Activated naive CD4-positive, alpha-beta T cell treated with anti-CD3 and anti-CD28 coated beads, Interleukin-2, amount 10 ng/mL, durations not matched to agents 7 days and 5 days (primary cell): Measurements from ENCODE around the gene TAMALIN.

ENCODE experiments used
- CTCF ChIA-PET: fragments of 350-600 bp; sonication (Branson Sonifier 250); formaldehyde crosslinking; loops from one replicate; lab custom pipeline; 2021; ENCODE audit warnings: antibody characterized with exemption; lab: Charles Lee
- DNase-seq: peaks from one replicate; pipeline ENCODE4 v3.0.0-alpha.2; 2020
- H3K27ac Mint-ChIP-seq: one replicate; pipeline ENCODE4 v1.8.0; 2021; ENCODE audit warnings: mild to moderate bottlenecking, moderate library complexity, mixed read lengths
- H3K27me3 Mint-ChIP-seq: one replicate; pipeline ENCODE4 v1.8.0; 2021; ENCODE audit warnings: mild to moderate bottlenecking, mixed read lengths
- H3K36me3 Mint-ChIP-seq: one replicate; pipeline ENCODE4 v1.8.0; 2021; ENCODE audit warnings: mixed read lengths
- H3K4me1 Mint-ChIP-seq: one replicate; pipeline ENCODE4 v1.8.0; 2021; ENCODE audit warnings: mixed read lengths
- H3K4me3 Mint-ChIP-seq: one replicate; pipeline ENCODE4 v1.8.0; 2021; ENCODE audit warnings: mild to moderate bottlenecking, moderate library complexity, mixed read lengths
- H3K9me3 Mint-ChIP-seq: one replicate; pipeline ENCODE4 v1.8.0; 2021; ENCODE audit warnings: mixed read lengths

Gene TAMALIN

DNA sequence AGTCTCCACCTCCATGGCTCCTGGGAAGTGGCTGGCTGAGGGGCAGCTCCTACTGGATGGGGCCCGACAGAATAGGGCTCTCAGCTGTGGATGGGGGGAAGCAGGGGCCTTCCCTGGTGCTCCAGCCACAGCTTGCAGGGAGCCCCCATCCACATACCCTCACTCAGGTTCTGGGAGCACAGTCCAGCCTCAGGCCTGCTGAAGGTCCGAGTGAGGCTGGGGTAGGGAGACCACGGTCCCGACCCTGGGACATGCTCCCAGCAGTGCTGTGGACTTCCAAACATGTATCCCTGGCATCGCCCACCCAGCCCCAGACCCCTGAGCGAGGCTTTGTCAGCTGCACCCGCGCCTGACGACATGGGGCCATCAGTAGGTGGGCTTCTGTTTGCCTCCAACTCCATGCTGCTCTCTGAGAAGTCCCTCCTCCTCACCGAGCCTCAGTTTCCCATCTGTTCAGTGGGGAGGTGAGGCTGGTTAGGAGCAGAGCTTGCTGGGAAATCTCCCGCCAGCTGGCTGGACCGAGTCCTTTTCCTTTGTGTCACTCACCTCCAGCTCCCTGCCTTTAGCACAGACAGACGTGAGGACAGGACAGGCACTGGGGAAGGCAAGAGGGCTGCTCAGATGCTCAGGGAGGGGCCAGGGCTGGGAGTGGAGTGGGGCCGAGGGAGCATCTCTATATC lies 53.9 kb downstream of the TAMALIN start:
- no peak for DNase-seq
- CTCF ChIA-PET = interaction anchor here (1.0 to 30.9 kb wide), 5 partner anchors 9 to 61 kb away, joined by 3 to 637 read pairs (median 4); partner anchors contain the start of gene NR4A1
- H3K36me3 Mint-ChIP-seq = no peaks in the 10 kb centered on the region
- H3K4me1 Mint-ChIP-seq = no peaks in the 10 kb centered on the region
- no peak overlapping the region for H3K27ac Mint-ChIP-seq
- no peak overlapping the region for H3K4me3 Mint-ChIP-seq
- peaks cover 26% of the 10 kb centered on the region for H3K27me3 Mint-ChIP-seq
- H3K9me3 Mint-ChIP-seq = no peaks in the 10 kb centered on the region

DNA sequence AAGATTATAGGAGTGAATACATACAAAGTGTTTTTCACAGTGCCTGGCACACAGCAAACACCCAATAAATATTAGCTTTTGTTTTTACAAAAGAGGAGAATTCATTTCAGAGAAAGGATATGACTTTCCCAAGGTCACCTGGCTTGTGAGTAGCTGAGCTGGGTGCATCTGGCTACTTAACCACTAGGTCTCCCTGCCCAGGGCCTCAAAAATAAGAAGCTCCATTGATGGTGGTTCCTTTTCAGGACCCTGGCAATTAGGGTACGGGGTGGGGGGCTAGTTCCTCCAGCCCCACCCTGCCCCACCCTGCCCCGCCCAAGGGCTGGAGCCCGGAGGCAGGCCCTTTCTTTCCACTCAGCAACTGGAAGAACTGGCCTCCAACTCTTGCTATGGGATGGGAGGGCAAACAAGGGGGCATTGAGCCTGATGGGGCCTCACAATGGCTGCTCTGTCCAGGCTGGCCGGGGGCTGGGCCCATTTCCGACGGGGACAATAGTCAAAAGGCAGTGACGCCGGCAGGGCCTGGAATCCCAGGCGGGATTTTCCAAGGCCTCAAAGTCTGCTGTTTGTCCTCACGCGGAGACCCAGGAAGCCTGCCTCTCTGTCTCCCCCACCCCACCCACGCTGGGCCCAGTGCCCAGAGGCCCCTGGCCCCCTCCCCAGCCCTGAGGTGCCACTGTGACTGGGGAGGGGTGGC lies 54.9 kb downstream of the TAMALIN start:
- DNase-seq = no peak
- no peak overlapping the region for H3K4me3 Mint-ChIP-seq
- CTCF ChIA-PET = interaction anchor here (0.7 to 30.9 kb wide), 4 partner anchors 9 to 435 kb away, joined by 3 to 637 read pairs (median 5); partner anchors contain the start of gene NR4A1
- no peak overlapping the region for H3K27ac Mint-ChIP-seq
- peaks cover 35% of the 10 kb centered on the region for H3K27me3 Mint-ChIP-seq
- no peaks in the 10 kb centered on the region for H3K36me3 Mint-ChIP-seq
- H3K9me3 Mint-ChIP-seq = no peaks in the 10 kb centered on the region
- no peaks in the 10 kb centered on the region for H3K4me1 Mint-ChIP-seq

DNA sequence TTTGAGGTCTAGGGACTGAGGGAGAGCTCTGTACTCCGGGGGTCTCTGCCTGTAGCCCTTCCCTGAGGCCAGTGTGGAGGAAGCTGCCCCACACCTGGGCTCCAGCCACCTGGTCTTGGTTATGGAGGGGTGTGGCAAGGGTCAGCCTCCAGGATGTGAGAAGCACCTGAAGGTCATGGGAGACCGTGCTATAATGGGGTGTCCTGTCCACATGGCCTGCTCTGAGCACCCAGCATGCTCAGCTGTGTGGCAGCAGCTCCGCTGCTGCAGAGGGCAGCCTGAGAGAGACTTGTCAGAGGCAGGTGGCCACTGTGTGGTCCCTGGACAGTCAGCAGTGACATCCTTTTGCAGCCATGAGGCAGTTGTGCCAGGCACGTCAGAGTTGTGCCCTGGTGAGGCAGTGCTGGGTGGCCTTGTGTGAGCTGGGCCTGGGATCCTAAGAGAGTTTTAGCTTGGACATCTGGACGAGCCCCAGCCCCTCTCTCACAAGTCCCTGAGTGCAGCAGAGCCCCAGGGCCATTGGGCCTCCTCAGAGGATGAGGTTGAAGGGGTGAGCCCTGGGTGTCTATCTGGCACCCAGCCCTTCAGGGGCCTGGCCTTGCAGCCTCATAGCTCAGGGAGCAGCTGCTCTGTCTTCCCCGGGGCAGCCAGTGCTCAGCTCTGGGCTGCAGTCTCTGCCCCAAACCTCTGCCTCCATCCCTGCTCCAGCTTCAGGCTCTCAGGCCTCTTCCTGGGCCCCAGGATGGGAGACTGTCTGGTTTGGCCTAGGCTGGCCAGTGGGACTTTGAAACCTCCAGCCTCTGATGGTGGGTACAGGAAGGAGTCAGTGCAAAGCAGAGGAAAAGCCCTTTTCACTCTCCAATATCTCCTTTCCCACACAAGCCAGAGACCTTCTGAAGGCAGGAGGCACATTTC lies 55.7 kb downstream of the TAMALIN start:
- Mint-ChIP-seq H3K4me3 (no peak overlapping the region), H3K36me3 (no peaks in the 10 kb centered on the region), H3K9me3 (no peaks in the 10 kb centered on the region), H3K4me1 (no peaks in the 10 kb centered on the region), H3K27ac (no peak overlapping the region), H3K27me3 (peaks cover 43% of the 10 kb centered on the region)
- DNase-seq = no peak
- CTCF ChIA-PET = interaction anchor here (1.6 to 30.9 kb wide), 3 partner anchors 8 to 35 kb away, joined by 4 to 637 read pairs (median 6); partner anchors contain the start of gene NR4A1

DNA sequence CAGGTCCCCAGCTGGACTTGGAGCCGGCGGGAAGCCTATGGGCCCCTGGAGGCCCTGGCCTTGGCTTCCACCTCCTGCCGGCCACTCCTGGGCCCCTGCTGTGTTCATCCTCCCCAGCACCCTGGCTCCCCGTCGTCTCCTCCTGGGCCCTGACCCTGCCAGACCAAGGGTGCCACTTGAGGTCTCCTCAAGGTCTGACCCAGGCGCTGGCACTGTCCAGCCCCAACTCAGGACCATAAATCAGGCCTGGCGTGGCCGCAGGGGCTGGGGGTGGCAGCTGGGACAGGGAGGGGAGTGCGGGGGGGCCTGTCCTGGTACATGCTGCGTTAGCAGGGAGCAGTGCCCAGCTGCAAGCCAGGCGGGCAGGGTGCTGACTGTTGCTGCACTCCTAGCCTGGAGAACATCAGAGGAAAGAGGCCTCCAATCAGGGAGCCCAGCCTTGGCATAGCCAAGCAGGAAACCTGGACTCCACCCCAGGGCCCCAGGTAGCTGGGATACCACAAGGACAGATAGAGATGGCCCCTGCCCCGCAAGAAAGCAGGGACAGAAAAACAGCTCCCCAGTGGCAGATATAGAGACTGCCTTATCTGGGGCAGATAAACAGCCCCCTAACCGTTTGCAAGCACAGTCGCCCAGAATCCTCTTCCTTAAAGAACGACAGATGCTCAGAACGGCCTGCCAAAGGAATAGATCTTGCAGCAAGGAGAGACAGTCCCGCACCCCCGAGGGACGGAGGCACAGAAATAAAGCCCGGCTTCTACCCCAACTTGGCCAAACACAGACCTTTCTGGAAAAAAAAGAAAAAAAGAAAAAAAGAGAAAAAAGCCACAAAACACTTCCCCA lies 56.6 kb downstream of the TAMALIN start:
- DNase-seq = no peak
- CTCF ChIA-PET = interaction anchor here (1.0 to 30.9 kb wide), 3 partner anchors 9 to 36 kb away, joined by 3 to 637 read pairs (median 6); partner anchors contain the start of gene NR4A1
- no peaks in the 10 kb centered on the region for H3K36me3 Mint-ChIP-seq
- no peak overlapping the region for H3K4me3 Mint-ChIP-seq
- H3K27me3 Mint-ChIP-seq = peaks cover 45% of the 10 kb centered on the region
- no peak overlapping the region for H3K27ac Mint-ChIP-seq
- H3K9me3 Mint-ChIP-seq = no peaks in the 10 kb centered on the region
- H3K4me1 Mint-ChIP-seq = no peaks in the 10 kb centered on the region

DNA sequence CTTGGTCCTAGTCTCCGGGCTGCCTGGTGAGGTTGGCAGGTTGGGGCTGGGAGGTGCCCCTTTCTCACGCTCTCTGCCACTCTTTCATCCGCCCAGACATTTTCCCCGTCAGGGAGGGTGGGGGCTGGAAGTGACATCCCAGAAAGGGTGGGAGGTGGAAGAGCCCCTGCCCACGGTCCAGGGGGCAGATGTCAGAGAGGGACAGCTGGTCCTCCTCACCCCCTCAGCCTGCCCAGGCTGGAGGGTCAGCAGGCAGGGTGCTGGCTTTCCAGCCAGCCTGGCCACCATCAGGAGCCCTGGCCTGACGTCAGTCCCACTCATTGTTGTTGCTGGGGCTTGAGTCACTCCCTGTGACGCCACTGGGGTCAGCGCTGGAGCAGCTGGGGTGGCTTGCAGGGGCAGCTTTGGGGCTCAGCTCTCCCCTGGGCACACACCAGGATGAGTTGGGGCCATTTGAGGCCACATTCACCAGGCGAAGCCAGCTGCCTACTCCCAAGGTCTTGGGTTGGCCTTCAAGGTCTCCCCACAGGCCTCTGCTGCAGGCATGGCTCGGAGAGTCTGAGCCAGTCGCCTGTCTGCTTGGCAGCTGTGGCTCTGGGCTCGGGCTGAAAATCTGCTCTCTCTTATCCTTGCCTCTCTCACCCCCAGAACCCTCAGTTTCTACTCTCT lies 57.4 kb downstream of the TAMALIN start:
- Mint-ChIP-seq H3K27ac (no peak overlapping the region), H3K27me3 (peaks cover 45% of the 10 kb centered on the region), H3K4me3 (no peak overlapping the region), H3K4me1 (peaks cover 3% of the 10 kb centered on the region), H3K36me3 (no peaks in the 10 kb centered on the region), H3K9me3 (no peaks in the 10 kb centered on the region)
- CTCF ChIA-PET = interaction anchor here (1.0 to 30.9 kb wide), 3 partner anchors 9 to 37 kb away, joined by 3 to 637 read pairs (median 3); no protein-coding TSS in a partner anchor
- no peak for DNase-seq
